Mesothelial cell of epicardium (in vitro differentiated cells): ENCODE measurements around the gene PNMT. TPM values are rescaled to one million over a fixed set of nuclear protein-coding genes. Genes with fewer than 3 reads are reported as not detected.

Experiments
- DNase-seq, 2 experiments: peaks; one replicate each; pipeline ENCODE4 v3.0.0; 2021; ENCODE audit warnings: low spot score in 2 of 2; ENCODE audit not compliant: unreplicated experiment in 2 of 2
- H3K27ac Mint-ChIP-seq: 2 replicates; pipeline ENCODE4 v1.8.0; 2021; ENCODE audit warnings: mixed read lengths
- H3K27me3 Mint-ChIP-seq: 2 replicates; pipeline ENCODE4 v1.8.0; 2021; ENCODE audit warnings: low read depth, mixed read lengths
- H3K36me3 Mint-ChIP-seq: 2 replicates; pipeline ENCODE4 v1.8.0; 2021; ENCODE audit warnings: mixed read lengths
- H3K4me1 Mint-ChIP-seq: 2 replicates; pipeline ENCODE4 v1.8.0; 2021; ENCODE audit warnings: mixed read lengths
- H3K4me3 Mint-ChIP-seq: 2 replicates; pipeline ENCODE4 v1.8.0; 2021; ENCODE audit warnings: mild to moderate bottlenecking, moderate library complexity, mixed read lengths
- H3K9me3 Mint-ChIP-seq: 2 replicates; pipeline ENCODE4 v1.8.0; 2021; ENCODE audit warnings: mixed read lengths
- CTCF ChIP-seq: fragments of 200-600 bp; sonication (generic); IDR thresholded peaks from one replicate; pipeline ENCODE4 v1.5.0; 2021; ENCODE audit warnings: antibody characterized with exemption; ENCODE audit not compliant: unreplicated experiment
- total RNA-seq: library from RNA; stranded (reverse); gene quantifications from 3 replicates; pipeline ENCODE4 v1.2.1, GENCODE V29; 2021

PNMT gene
- total RNA-seq, 1 donor from 2014 or later: 1.7 TPM

DNA sequence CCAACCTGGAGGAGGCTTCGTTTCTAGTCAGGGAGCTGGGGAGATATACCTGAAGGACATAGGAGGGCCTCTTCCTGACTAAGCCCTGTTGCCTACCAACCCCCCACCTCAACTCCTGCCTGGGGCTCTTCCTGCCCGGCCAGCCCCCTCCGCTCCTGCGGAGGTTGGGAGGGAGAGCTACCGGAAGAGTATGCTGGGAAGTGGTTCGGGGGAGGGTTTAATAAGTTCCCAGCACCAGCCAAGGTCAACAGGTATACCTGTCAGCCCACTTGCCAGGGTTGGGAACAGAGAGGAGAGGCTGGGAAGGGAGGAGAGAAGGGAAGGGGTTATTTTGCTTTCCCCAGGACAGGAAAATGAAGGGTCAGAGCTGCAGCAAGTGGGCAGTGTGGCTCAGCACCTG, 36.9 kb upstream of the PNMT start:
- TF ChIP-seq CTCF: no peak
- DNase-seq: no peak
- H3K4me1 Mint-ChIP-seq: peaks cover 21% of the 10 kb centered on the region
- no peak overlapping the region for H3K27ac Mint-ChIP-seq
- H3K9me3 Mint-ChIP-seq: no peaks in the 10 kb centered on the region
- no peaks in the 10 kb centered on the region for H3K36me3 Mint-ChIP-seq
- H3K4me3 Mint-ChIP-seq: no peak overlapping the region
- peaks cover 48% of the 10 kb centered on the region for H3K27me3 Mint-ChIP-seq

DNA sequence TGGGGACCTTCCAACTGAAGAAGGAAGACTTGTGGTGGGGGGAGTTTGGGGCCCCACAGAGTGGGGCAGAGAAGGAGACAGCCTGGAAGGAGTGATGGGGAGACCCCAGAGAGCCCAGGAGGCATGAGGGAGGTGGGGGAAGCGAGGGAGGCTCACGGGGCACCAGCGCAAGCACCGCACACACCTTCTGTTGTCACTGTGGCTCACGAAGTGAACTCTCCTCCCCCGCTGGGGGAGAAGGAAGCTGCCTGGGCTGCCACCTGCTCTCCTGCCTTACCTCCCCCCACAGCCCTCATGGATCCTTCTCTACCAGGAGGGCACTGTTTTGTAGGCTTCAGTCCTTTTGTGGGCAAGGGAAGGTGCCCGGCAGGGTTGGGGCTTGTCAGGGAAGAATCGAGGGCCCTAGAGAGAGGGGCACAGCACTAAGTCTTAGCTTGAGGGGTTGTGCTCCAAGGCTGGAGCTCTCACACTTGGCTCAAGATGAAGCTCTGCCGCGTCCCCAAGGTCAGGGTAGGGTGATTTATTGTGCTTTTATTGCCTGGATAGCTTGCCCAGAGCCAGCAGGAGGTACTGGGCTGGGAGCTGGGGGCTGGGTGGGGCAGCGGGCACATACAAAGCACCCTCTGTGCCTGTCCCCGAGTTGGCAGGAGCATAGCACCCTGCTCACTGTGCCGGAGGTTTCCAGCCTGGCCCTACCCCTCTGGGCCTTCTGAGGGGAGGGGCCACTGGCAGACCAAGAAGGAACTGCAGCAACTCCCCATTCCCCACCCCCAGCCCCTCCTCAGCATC, 35.9 kb upstream of the PNMT start:
- Mint-ChIP-seq H3K27ac (no peak overlapping the region), H3K4me1 (peaks cover 21% of the 10 kb centered on the region), H3K27me3 (peaks cover 39% of the 10 kb centered on the region), H3K4me3 (no peak overlapping the region), H3K9me3 (no peaks in the 10 kb centered on the region), H3K36me3 (no peaks in the 10 kb centered on the region)
- TF ChIP-seq CTCF: no peak
- no peak for DNase-seq

- peaks cover 30% of the 10 kb centered on the region for H3K4me1 Mint-ChIP-seq
- H3K27me3 Mint-ChIP-seq: peaks cover 26% of the 10 kb centered on the region
- no peak for DNase-seq
- H3K9me3 Mint-ChIP-seq: no peaks in the 10 kb centered on the region
- no peaks in the 10 kb centered on the region for H3K36me3 Mint-ChIP-seq
- H3K4me3 Mint-ChIP-seq: no peak overlapping the region
- H3K27ac Mint-ChIP-seq: no peak overlapping the region
- TF ChIP-seq CTCF: no peak
Observed at GRCh38 chr17:39633570-39634183, 34.6 kb upstream of the PNMT start.

- H3K27me3 Mint-ChIP-seq: peaks cover 18% of the 10 kb centered on the region
- no peak for DNase-seq
- no peak overlapping the region for H3K27ac Mint-ChIP-seq
- H3K9me3 Mint-ChIP-seq: no peaks in the 10 kb centered on the region
- H3K4me1 Mint-ChIP-seq: peaks cover 35% of the 10 kb centered on the region
- H3K36me3 Mint-ChIP-seq: no peaks in the 10 kb centered on the region
- TF ChIP-seq CTCF: peak; percentile 80
- no peak overlapping the region for H3K4me3 Mint-ChIP-seq
Observed at GRCh38 chr17:39634384-39634871, 33.8 kb upstream of the PNMT start.

- H3K36me3 Mint-ChIP-seq: no peaks in the 10 kb centered on the region
- TF ChIP-seq CTCF: no peak
- H3K4me3 Mint-ChIP-seq: no peak overlapping the region
- H3K4me1 Mint-ChIP-seq: peaks cover 36% of the 10 kb centered on the region
- no peak overlapping the region for H3K27ac Mint-ChIP-seq
- H3K9me3 Mint-ChIP-seq: no peaks in the 10 kb centered on the region
- peaks cover 9% of the 10 kb centered on the region for H3K27me3 Mint-ChIP-seq
- DNase-seq: no peak
Observed at GRCh38 chr17:39635614-39636176, 32.6 kb upstream of the PNMT start.
